GM23338 (cell line): ENCODE data around the gene SGK1.

Experiments
- CTCF ChIP-seq, 2 experiments: fragments of 200-600 bp in 1 of 2; sonication (generic) in 1 of 2; conservative IDR thresholded peaks; 2 replicates each; pipeline versions ENCODE4 v1.5.1 to v1.6.1; 2016 to 2017; ENCODE audit warnings: antibody characterized with exemption in 2 of 2, low read depth in 2 of 2, mild to moderate bottlenecking in 2 of 2, moderate library complexity in 1 of 2
- EZH2 ChIP-seq: fragments of 200-600 bp; sonication (generic); IDR thresholded peaks from one replicate; pipeline ENCODE4 v1.8.0; 2017; ENCODE audit warnings: antibody characterized with exemption, mild to moderate bottlenecking, low read depth; ENCODE audit not compliant: unreplicated experiment
- POLR2AphosphoS5 ChIP-seq: IDR thresholded peaks from 2 replicates; pipeline ENCODE4 v1.6.1; 2016; ENCODE audit warnings: antibody characterized with exemption, low read depth

GRCh38 chr6:134251320-134251719 is 66.6 kb downstream of the SGK1 start:
- TF ChIP-seq POLR2AphosphoS5: no peak
- TF ChIP-seq CTCF (conservative IDR thresholded peaks at IDR 0.05; ENCODE audit: low read depth in 2 of 2): no peak
- TF ChIP-seq EZH2: no peak
